HEK293 (cell line): Measurements from ENCODE around the gene NUFIP1.

ENCODE experiments used
- CTCF ChIA-PET: fragments of 350-600 bp; formaldehyde crosslinking; extraction: SDS; loops from one replicate; lab custom pipeline; 2021; ENCODE audit warnings: antibody characterized with exemption; lab: Yijun Ruan, JAX
- POLR2A ChIA-PET: fragments of 300-600 bp; formaldehyde crosslinking; extraction: SDS; loops from one replicate; lab custom pipeline; 2020; ENCODE audit warnings: antibody characterized with exemption, inconsistent platforms; lab: Yijun Ruan, JAX
- H3K27ac ChIP-seq: fragments of 200-500 bp; sonication (Bioruptor generic); 2 replicates; pipeline ENCODE4 v1.5.1; 2014; ENCODE audit warnings: low read depth, low read length, control low read depth, inconsistent platforms; ENCODE audit errors: extremely low read depth
- H3K36me3 ChIP-seq, 2 experiments: fragments of 200-500 bp in 1 of 2; sonication (Bioruptor generic) in 1 of 2; 1 replicate in 1 of 2; 2 replicates in 1 of 2; pipeline ENCODE4 v1.5.1; 2014 to 2017; ENCODE audit warnings: inconsistent platforms in 2 of 2, low read length in 2 of 2; ENCODE audit not compliant: control insufficient read depth in 2 of 2, insufficient read depth in 1 of 2
- H3K4me1 ChIP-seq: fragments of 200-500 bp; sonication (Bioruptor generic); 2 replicates; pipeline ENCODE4 v1.5.1; 2014; ENCODE audit warnings: mild to moderate bottlenecking, low read length, inconsistent platforms; ENCODE audit not compliant: control insufficient read depth, insufficient read depth
- H3K4me3 ChIP-seq: 2 replicates; pipeline ENCODE4 v1.5.1; 2011; ENCODE audit warnings: low read depth, mild to moderate bottlenecking, control low read depth, low read length, moderate library complexity
- H3K9me3 ChIP-seq: fragments of 200-500 bp; sonication (Bioruptor generic); 2 replicates; pipeline ENCODE4 v1.5.1; 2014; ENCODE audit warnings: low read depth, low read length, inconsistent platforms; ENCODE audit not compliant: control insufficient read depth, insufficient read depth
- FEZF1 ChIP-seq: fragments of 450-650 bp; formaldehyde crosslinking; IDR thresholded peaks from 2 replicates; pipeline ENCODE4 v1.5.1; 2016; ENCODE audit warnings: missing biosample characterization, missing genetic modification characterization
- GLI4 ChIP-seq: fragments of 450-650 bp; formaldehyde crosslinking; IDR thresholded peaks from 2 replicates; pipeline ENCODE4 v1.5.1; 2016; ENCODE audit warnings: missing biosample characterization, missing genetic modification characterization
- MYNN ChIP-seq: fragments of 450-650 bp; formaldehyde crosslinking; IDR thresholded peaks from 2 replicates; pipeline ENCODE4 v1.5.1; 2016; ENCODE audit warnings: missing biosample characterization, missing genetic modification characterization, borderline replicate concordance
- PRDM6 ChIP-seq: fragments of 450-650 bp; formaldehyde crosslinking; IDR thresholded peaks from 2 replicates; pipeline ENCODE4 v1.5.1; 2017; ENCODE audit warnings: missing biosample characterization, missing genetic modification characterization
- SCRT1 ChIP-seq: fragments of 450-650 bp; formaldehyde crosslinking; IDR thresholded peaks from 2 replicates; pipeline ENCODE4 v1.5.1; 2016; ENCODE audit warnings: missing biosample characterization, missing genetic modification characterization, borderline replicate concordance
- SP7 ChIP-seq: fragments of 450-650 bp; formaldehyde crosslinking; IDR thresholded peaks from 2 replicates; pipeline ENCODE4 v1.5.1; 2016; ENCODE audit warnings: missing biosample characterization, missing genetic modification characterization
- ZBTB48 ChIP-seq: fragments of 450-650 bp; formaldehyde crosslinking; IDR thresholded peaks from 2 replicates; pipeline ENCODE4 v1.5.1; 2016; ENCODE audit warnings: missing biosample characterization, missing genetic modification characterization
- ZFP3 ChIP-seq: fragments of 450-650 bp; formaldehyde crosslinking; IDR thresholded peaks from 2 replicates; pipeline ENCODE4 v1.5.1; 2016; ENCODE audit warnings: low read depth, missing biosample characterization, missing genetic modification characterization
- ZNF121 ChIP-seq: fragments of 450-650 bp; formaldehyde crosslinking; IDR thresholded peaks from 2 replicates; pipeline ENCODE4 v1.5.1; 2016; ENCODE audit warnings: missing biosample characterization, missing genetic modification characterization
- ZNF19 ChIP-seq: fragments of 450-650 bp; formaldehyde crosslinking; IDR thresholded peaks from 2 replicates; pipeline ENCODE4; 2016; ENCODE audit warnings: missing biosample characterization, missing genetic modification characterization, low read depth
- ZNF214 ChIP-seq: fragments of 450-650 bp; formaldehyde crosslinking; IDR thresholded peaks from 2 replicates; pipeline ENCODE4 v1.5.1; 2017; ENCODE audit warnings: missing biosample characterization, mild to moderate bottlenecking, missing genetic modification characterization, borderline replicate concordance
- ZNF391 ChIP-seq: fragments of 450-650 bp; formaldehyde crosslinking; IDR thresholded peaks from 2 replicates; pipeline ENCODE4 v1.5.1; 2016; ENCODE audit warnings: low read depth, missing biosample characterization, missing genetic modification characterization, borderline replicate concordance
- ZNF555 ChIP-seq: fragments of 450-650 bp; formaldehyde crosslinking; conservative IDR thresholded peaks from 2 replicates; pipeline ENCODE4 v1.5.1; 2017; ENCODE audit warnings: missing biosample characterization, mild to moderate bottlenecking, missing genetic modification characterization, inconsistent platforms
- ZNF830 ChIP-seq: fragments of 450-650 bp; IDR thresholded peaks from 2 replicates; pipeline ENCODE4 v1.5.0; 2018; ENCODE audit warnings: missing biosample characterization, missing genetic modification characterization, low read depth, mild to moderate bottlenecking, moderate library complexity
- TF ChIP-seq, protein P1 (sequence below): fragments of 450-650 bp; formaldehyde crosslinking; IDR thresholded peaks from 2 replicates; pipeline ENCODE4 v1.5.1; 2016; ENCODE audit warnings: missing biosample characterization, missing genetic modification characterization
- TF ChIP-seq, protein P2 (sequence below): fragments of 450-650 bp; formaldehyde crosslinking; IDR thresholded peaks from 2 replicates; pipeline ENCODE4 v1.5.1; 2016; ENCODE audit warnings: missing biosample characterization, missing genetic modification characterization

NUFIP1 gene

GRCh38 chr13:44938854-44939253, 50.4 kb downstream of the NUFIP1 start:
- CTCF ChIA-PET = no interaction called here
- no peaks in the 10 kb centered on the region for H3K4me1 ChIP-seq
- H3K27ac ChIP-seq = no peak overlapping the region
- no peak overlapping the region for H3K4me3 ChIP-seq
- no peaks in the 10 kb centered on the region for H3K36me3 ChIP-seq
- POLR2A ChIA-PET = no interaction called here
- H3K9me3 ChIP-seq = no peaks in the 10 kb centered on the region
- TF ChIP-seq ZNF830 (tag by site-specific recombination) = no peak
- TF ChIP-seq PRDM6 = 0 out of 2 replicates have a peak, but pooled peaks have one; percentile 13

DNA sequence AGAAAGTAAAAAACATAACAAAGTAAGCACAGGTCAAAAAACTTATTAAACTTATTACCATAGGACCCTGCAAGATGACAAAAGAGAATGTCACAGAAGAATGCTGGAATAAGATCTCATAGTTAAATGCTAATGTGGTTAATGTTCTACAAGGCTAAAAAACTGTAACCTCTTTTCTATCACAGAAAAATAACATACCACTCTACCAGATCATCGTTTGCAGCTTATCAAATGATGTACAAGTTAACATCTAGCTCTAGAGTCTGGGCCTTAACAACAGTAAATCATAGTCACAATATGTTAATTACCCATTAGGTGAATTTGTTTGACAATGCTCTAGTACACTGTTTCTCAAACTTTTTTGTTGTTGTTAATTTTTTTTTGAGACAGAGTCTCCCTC, 53.0 kb downstream of the NUFIP1 start:
- TF ChIP-seq ZNF830 (tag by site-specific recombination) = no peak
- TF ChIP-seq SCRT1 = no peak
- no peak for TF ChIP-seq ZNF19 (tag by site-specific recombination)
- no peak for TF ChIP-seq ZBTB48 (tag by site-specific recombination)
- Histone ChIP-seq H3K27ac (no peak overlapping the region), H3K4me1 (no peaks in the 10 kb centered on the region), H3K36me3 (no peaks in the 10 kb centered on the region), H3K4me3 (no peak overlapping the region), H3K9me3 (no peaks in the 10 kb centered on the region)
- POLR2A ChIA-PET = no interaction called here
- CTCF ChIA-PET = no interaction called here

DNA sequence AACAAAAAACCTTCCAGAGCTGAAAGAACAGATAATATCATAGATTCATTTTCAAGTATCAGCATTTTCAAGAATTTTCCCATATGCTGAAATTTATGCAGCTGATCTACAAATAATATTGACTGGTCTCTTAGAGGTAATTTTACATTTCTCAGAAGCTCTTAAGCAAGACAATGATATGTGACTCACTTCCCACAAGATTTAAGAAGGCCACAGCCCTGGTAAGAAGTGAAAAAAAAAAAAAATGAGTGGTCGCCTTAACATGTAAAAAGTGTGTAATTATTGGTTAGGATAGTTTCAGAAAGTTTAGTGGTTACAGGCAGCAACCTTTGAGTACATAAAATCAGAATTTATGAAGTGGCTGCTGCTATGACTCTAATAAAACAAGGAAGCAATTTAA, 54.5 kb downstream of the NUFIP1 start:
- no peaks in the 10 kb centered on the region for H3K4me1 ChIP-seq
- ChIA-PET POLR2A (no interaction called here), CTCF (interaction anchor here (0.7 to 1.7 kb wide), 3 partner anchors 35 to 375 kb away, joined by 3 to 5 read pairs (median 4); no protein-coding TSS in a partner anchor)

DNA sequence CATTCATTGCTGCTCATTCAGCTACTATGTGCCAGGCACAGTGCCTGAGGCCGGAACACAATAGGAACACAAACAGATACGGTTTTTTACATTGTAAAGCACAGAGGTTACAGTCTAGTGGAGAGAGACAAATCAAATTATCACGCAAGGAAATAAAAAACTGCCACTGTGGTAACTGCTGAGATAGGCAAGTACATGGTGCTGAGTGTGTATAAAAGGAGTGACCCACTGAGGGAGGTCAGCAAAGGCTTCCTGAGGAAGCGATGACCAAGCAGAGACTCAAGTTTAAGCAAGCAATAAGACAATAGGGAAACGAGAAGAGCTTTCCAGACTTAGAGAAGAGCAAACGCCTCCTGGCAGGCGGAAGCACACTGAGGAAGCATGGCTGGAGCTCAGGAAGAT, 56.4 kb downstream of the NUFIP1 start:
- no peaks in the 10 kb centered on the region for H3K4me1 ChIP-seq
- POLR2A ChIA-PET = no interaction called here
- no peaks in the 10 kb centered on the region for H3K9me3 ChIP-seq
- TF ChIP-seq ZFP3 (tag by site-specific recombination) = no peak
- peak; percentile 45; the same call in 1 of the 2 replicates for TF ChIP-seq FEZF1 (tag by site-specific recombination)
- TF ChIP-seq MYNN = no peak
- TF ChIP-seq, protein P1, sequence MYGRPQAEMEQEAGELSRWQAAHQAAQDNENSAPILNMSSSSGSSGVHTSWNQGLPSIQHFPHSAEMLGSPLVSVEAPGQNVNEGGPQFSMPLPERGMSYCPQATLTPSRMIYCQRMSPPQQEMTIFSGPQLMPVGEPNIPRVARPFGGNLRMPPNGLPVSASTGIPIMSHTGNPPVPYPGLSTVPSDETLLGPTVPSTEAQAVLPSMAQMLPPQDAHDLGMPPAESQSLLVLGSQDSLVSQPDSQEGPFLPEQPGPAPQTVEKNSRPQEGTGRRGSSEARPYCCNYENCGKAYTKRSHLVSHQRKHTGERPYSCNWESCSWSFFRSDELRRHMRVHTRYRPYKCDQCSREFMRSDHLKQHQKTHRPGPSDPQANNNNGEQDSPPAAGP (tag by site-specific recombination) = no peak
- TF ChIP-seq, all 188 proteins: peak for 1
- H3K36me3 ChIP-seq = no peaks in the 10 kb centered on the region
- H3K27ac ChIP-seq = no peak overlapping the region
- CTCF ChIA-PET = no interaction called here
- H3K4me3 ChIP-seq = no peak overlapping the region

More for the DNA sequence above, 54.5 kb downstream of the NUFIP1 start:
- Histone ChIP-seq H3K4me3 (no peak overlapping the region), H3K27ac (no peak overlapping the region), H3K36me3 (no peaks in the 10 kb centered on the region), H3K9me3 (no peaks in the 10 kb centered on the region)
- TF ChIP-seq GLI4 (tag by site-specific recombination) (no peak), SP7 (tag by site-specific recombination) (0 out of 2 replicates have a peak, but pooled peaks have one; percentile 20)

DNA sequence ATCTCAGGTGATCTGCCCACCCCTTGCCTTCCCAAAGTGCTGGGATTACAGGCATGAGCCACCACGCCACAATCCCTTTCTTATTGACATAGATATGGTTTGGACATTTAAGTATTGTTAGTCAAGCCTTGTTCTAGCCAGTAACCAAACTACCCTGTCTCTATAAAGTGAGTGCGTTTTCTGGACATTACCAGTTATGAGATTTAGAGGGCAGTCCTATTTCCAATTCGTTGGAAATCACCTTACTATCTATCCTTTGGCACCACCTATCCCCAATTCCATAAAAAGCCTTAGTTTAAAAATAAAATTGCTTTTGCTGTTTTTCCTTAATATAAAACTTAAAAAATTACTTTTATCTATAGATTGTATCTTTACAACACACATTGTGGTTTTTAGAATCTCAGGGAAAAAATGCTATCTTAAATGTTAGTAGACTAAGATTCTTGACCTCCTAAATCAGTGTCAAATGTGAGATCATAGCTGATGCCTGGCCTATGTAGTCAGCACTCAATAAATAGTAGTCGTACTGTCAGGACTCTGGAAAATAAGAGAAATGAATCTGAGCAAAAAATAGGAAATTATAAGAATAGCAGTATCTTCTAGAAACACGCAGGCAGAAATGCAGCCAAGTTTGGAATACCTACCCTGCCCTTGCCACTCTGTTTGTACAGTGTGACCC, 57.0 kb downstream of the NUFIP1 start:
- no peak overlapping the region for H3K27ac ChIP-seq
- no peaks in the 10 kb centered on the region for H3K36me3 ChIP-seq
- ChIA-PET POLR2A (no interaction called here), CTCF (interaction anchor here (0.7 kb wide), 1 partner anchor 12 kb away, joined by 3 read pairs; no protein-coding TSS in a partner anchor)
- H3K9me3 ChIP-seq = no peaks in the 10 kb centered on the region
- H3K4me1 ChIP-seq = no peaks in the 10 kb centered on the region
- H3K4me3 ChIP-seq = no peak overlapping the region
- TF ChIP-seq ZNF214 (tag by site-specific recombination) (no peak), ZNF121 (tag by site-specific recombination) (no peak), ZNF555 (tag by site-specific recombination) (no peak), ZNF391 (tag by site-specific recombination) (no peak)
- TF ChIP-seq, protein P2, sequence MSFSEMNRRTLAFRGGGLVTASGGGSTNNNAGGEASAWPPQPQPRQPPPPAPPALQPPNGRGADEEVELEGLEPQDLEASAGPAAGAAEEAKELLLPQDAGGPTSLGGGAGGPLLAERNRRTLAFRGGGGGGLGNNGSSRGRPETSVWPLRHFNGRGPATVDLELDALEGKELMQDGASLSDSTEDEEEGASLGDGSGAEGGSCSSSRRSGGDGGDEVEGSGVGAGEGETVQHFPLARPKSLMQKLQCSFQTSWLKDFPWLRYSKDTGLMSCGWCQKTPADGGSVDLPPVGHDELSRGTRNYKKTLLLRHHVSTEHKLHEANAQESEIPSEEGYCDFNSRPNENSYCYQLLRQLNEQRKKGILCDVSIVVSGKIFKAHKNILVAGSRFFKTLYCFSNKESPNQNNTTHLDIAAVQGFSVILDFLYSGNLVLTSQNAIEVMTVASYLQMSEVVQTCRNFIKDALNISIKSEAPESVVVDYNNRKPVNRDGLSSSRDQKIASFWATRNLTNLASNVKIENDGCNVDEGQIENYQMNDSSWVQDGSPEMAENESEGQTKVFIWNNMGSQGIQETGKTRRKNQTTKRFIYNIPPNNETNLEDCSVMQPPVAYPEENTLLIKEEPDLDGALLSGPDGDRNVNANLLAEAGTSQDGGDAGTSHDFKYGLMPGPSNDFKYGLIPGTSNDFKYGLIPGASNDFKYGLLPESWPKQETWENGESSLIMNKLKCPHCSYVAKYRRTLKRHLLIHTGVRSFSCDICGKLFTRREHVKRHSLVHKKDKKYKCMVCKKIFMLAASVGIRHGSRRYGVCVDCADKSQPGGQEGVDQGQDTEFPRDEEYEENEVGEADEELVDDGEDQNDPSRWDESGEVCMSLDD = no peak
